Activated CD8-positive, alpha-beta memory T cell treated with anti-CD3 and anti-CD28 coated beads for 4 hours (primary cell): ENCODE data around the gene ZNF750.

Experiments
- DNase-seq, 2 donors: peaks; one replicate each; pipeline ENCODE4 v3.0.0-alpha.2; 2020; ENCODE audit warnings: low read depth in 2 of 2

Gene ZNF750

GRCh38 chr17:82872591-82873520 is 33.0 kb upstream of the ZNF750 start:
- no peak for DNase-seq

GRCh38 chr17:82871776-82872561 is 32.1 kb upstream of the ZNF750 start:
- no peak for DNase-seq

- DNase-seq = no peak
Measured at GRCh38 chr17:82871056-82871775, 31.4 kb upstream of the ZNF750 start.

GRCh38 chr17:82870541-82870940 is 30.7 kb upstream of the ZNF750 start:
- no peak for DNase-seq

- DNase-seq = no peak
Measured at GRCh38 chr17:82870091-82870491, 30.3 kb upstream of the ZNF750 start.

- DNase-seq = no peak
Measured at GRCh38 chr17:82869536-82869935, 29.7 kb upstream of the ZNF750 start.

- DNase-seq = no peak
Measured at GRCh38 chr17:82868715-82869131, 28.9 kb upstream of the ZNF750 start.

- no peak for DNase-seq
Measured at GRCh38 chr17:82867763-82868325, 28.0 kb upstream of the ZNF750 start.

GRCh38 chr17:82866590-82867191 is 26.9 kb upstream of the ZNF750 start:
- no peak for DNase-seq

- no peak for DNase-seq
Measured at GRCh38 chr17:82865774-82866395, 26.1 kb upstream of the ZNF750 start.

- no peak for DNase-seq
Measured at GRCh38 chr17:82865274-82865673, 25.5 kb upstream of the ZNF750 start.

- DNase-seq = no peak
Measured at GRCh38 chr17:82864713-82865248, 25.0 kb upstream of the ZNF750 start.

- peak; percentile 65 to 84 for DNase-seq
Measured at GRCh38 chr17:82863941-82864712, 24.3 kb upstream of the ZNF750 start.

GRCh38 chr17:82863383-82863940 is 23.6 kb upstream of the ZNF750 start:
- no peak for DNase-seq

- no peak for DNase-seq
Measured at GRCh38 chr17:82862737-82863382, 23.0 kb upstream of the ZNF750 start.

- no peak for DNase-seq
Measured at GRCh38 chr17:82862191-82862590, 22.4 kb upstream of the ZNF750 start.

GRCh38 chr17:82861393-82861775 is 21.6 kb upstream of the ZNF750 start:
- no peak for DNase-seq

GRCh38 chr17:82860606-82861392 is 21.0 kb upstream of the ZNF750 start:
- no peak for DNase-seq
